GM12892 (cell line): Measurements from ENCODE around the gene TMEM120A.

Experiments
- POLR2A ChIP-seq: IDR thresholded peaks from 2 replicates; pipeline ENCODE4 v1.6.1; 2011; ENCODE audit warnings: low read depth, low read length, control low read depth
- TAF1 ChIP-seq: IDR thresholded peaks from 2 replicates; pipeline ENCODE4 v1.6.1; 2011; ENCODE audit warnings: low read depth, mild to moderate bottlenecking, control low read depth, low read length, borderline replicate concordance

DNA sequence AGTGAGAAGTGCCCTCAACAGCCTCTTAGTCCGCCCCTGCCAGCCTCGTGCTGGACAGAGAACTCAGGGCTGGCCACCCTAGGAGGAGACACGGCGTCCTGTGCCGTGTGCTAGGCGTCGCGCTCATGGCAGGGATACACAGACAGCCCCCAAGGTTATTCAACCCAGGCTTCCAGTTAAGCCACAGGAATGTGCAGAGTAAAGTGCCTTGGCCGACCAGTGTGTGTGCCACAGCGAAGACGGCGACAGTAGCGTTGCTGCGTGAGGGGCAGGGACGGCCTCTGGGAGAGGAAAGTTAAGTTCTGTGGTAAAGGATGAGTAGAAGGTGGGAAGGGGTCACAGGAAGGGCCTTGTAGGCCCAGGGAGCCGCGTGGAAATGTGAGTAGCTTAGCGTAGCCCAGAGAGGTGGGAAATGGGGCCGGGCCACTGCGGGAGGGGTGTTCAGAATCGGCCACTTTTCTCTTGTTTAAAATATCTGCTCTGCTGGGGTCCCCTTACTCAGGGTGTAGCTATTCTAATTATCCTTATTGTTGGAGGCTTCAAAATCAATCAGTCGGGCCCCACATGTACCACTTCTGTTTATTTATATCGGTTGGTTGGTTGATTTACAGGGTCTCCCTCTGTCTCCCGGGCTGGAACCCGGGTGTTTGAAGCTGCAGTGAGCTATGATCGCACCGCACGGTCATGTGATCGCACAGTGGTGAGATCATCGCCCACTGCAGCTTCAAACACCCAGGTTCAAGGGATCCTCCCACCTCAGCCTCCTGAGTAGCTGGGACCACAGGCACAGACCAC lies 24.5 kb downstream of the TMEM120A start:
- no peak for TF ChIP-seq POLR2A
- TF ChIP-seq TAF1, result no peak
